RWPE2 (cell line): ENCODE data around the gene AHCY.
"Not testable (repeated sequence)": the region's sequence is repeated elsewhere in the genome, so short reads cannot be mapped to it uniquely, and the experiment has no call there.

ENCODE experiments used
- ATAC-seq: fragments of 200-7000 bp; cut with Tn5 transposase; 3 replicates; pipeline ENCODE4 v1.9.1; 2021; ENCODE audit warnings: low read depth
- DNase-seq: peaks from one replicate; pipeline ENCODE4 v3.0.0-alpha.2; 2020; ENCODE audit warnings: low spot score
- H3K27ac ChIP-seq: fragments of 450-650 bp; 2 replicates; pipeline ENCODE4 v1.5.1; 2017; ENCODE audit warnings: mild to moderate bottlenecking; ENCODE audit not compliant: poor library complexity, severe bottlenecking
- H3K27me3 ChIP-seq: fragments of 250-450 bp; sonication (Bioruptor Pico); 2 replicates; pipeline ENCODE4 v1.5.1; 2021; ENCODE audit warnings: mild to moderate bottlenecking, moderate library complexity; ENCODE audit not compliant: insufficient read depth, poor library complexity, severe bottlenecking
- H3K36me3 ChIP-seq: fragments of 250-450 bp; sonication (Bioruptor Pico); 2 replicates; pipeline ENCODE4 v1.5.1; 2020; ENCODE audit warnings: low read depth, mild to moderate bottlenecking, moderate library complexity
- H3K4me1 ChIP-seq: fragments of 250-450 bp; sonication (Bioruptor Pico); 2 replicates; pipeline ENCODE4 v1.5.1; 2021; ENCODE audit warnings: mild to moderate bottlenecking, moderate library complexity; ENCODE audit not compliant: insufficient read depth, poor library complexity, severe bottlenecking
- H3K4me3 ChIP-seq: fragments of 250-450 bp; sonication (Bioruptor Pico); 2 replicates; pipeline ENCODE4 v1.5.1; 2021; ENCODE audit warnings: mild to moderate bottlenecking, moderate library complexity; ENCODE audit not compliant: severe bottlenecking
- H3K9me3 ChIP-seq: fragments of 250-450 bp; sonication (Bioruptor Pico); 2 replicates; pipeline ENCODE4 v1.5.1; 2021; ENCODE audit warnings: mild to moderate bottlenecking, moderate library complexity; ENCODE audit not compliant: severe bottlenecking
- TF ChIP-seq, protein P1 (sequence below): fragments of 450-650 bp; IDR thresholded peaks from one replicate; pipeline ENCODE4 v1.5.1; 2017; ENCODE audit warnings: mild to moderate bottlenecking, moderate library complexity; ENCODE audit not compliant: poor library complexity, severe bottlenecking

Gene AHCY

GRCh38 chr20:34302723-34303533 is at the start of gene AHCY:
Gene AHCY (minus strand): TSS chr20:34303355. CDS start chr20:34303270, 85 bp downstream.
- peak; percentile 91 for ATAC-seq
- DNase-seq, result peak; percentile 100
- Histone ChIP-seq H3K36me3 (peaks cover 38% of the 10 kb centered on the region), H3K9me3 (no peaks in the 10 kb centered on the region), H3K27ac (peak within 1 kb of the TSS; percentile 70), H3K4me3 (peak within 1 kb of the TSS; percentile 69), H3K4me1 (peaks cover 26% of the 10 kb centered on the region), H3K27me3 (no peaks in the 10 kb centered on the region)
- TF ChIP-seq, protein P1, sequence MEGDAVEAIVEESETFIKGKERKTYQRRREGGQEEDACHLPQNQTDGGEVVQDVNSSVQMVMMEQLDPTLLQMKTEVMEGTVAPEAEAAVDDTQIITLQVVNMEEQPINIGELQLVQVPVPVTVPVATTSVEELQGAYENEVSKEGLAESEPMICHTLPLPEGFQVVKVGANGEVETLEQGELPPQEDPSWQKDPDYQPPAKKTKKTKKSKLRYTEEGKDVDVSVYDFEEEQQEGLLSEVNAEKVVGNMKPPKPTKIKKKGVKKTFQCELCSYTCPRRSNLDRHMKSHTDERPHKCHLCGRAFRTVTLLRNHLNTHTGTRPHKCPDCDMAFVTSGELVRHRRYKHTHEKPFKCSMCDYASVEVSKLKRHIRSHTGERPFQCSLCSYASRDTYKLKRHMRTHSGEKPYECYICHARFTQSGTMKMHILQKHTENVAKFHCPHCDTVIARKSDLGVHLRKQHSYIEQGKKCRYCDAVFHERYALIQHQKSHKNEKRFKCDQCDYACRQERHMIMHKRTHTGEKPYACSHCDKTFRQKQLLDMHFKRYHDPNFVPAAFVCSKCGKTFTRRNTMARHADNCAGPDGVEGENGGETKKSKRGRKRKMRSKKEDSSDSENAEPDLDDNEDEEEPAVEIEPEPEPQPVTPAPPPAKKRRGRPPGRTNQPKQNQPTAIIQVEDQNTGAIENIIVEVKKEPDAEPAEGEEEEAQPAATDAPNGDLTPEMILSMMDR, result peak; percentile 8

- peaks cover 12% of the 10 kb centered on the region for H3K4me1 ChIP-seq
- H3K36me3 ChIP-seq, result no peaks in the 10 kb centered on the region
- TF ChIP-seq, protein P1, result no peak
- no peaks in the 10 kb centered on the region for H3K27me3 ChIP-seq
- ATAC-seq (no peak; the same call in 2 of the 3 replicates), DNase-seq (no peak)
- H3K4me3 ChIP-seq, result no peak overlapping the region
- no peaks in the 10 kb centered on the region for H3K9me3 ChIP-seq
- H3K27ac ChIP-seq, result peak overlapping the region; percentile 6
Observed at GRCh38 chr20:34350095-34350494, 46.9 kb upstream of the AHCY start.

- Histone ChIP-seq H3K9me3 (no peaks in the 10 kb centered on the region), H3K27me3 (no peaks in the 10 kb centered on the region), H3K4me3 (no peak overlapping the region), H3K27ac (no peak overlapping the region), H3K4me1 (peaks cover 12% of the 10 kb centered on the region), H3K36me3 (no peaks in the 10 kb centered on the region)
- DNase-seq, result no peak
- TF ChIP-seq, protein P1, result no peak
- no peak for ATAC-seq
Observed at GRCh38 chr20:34347571-34347970, 44.4 kb upstream of the AHCY start.

DNA sequence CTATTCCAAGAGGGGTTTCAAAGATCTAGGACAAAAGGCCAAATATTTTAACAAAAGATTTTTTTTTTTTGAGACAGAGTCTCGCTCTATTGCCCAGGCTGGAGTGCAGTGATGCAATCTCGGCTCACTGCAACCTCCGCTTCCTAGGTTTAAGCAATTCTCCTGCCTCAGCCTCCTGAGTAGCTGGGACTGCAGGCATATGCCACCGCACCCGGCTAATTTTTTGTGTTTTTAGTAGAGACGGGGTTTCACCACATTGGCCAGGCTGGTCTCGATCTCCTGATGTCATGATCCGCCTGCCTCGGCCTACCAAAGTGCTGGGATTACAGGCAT is 43.3 kb upstream of the AHCY start:
- H3K27ac ChIP-seq, H3K27me3 ChIP-seq, H3K4me3 ChIP-seq, ATAC-seq, H3K9me3 ChIP-seq, H3K36me3 ChIP-seq, DNase-seq: not testable (repeated sequence)
- peaks cover 12% of the 10 kb centered on the region for H3K4me1 ChIP-seq

DNA sequence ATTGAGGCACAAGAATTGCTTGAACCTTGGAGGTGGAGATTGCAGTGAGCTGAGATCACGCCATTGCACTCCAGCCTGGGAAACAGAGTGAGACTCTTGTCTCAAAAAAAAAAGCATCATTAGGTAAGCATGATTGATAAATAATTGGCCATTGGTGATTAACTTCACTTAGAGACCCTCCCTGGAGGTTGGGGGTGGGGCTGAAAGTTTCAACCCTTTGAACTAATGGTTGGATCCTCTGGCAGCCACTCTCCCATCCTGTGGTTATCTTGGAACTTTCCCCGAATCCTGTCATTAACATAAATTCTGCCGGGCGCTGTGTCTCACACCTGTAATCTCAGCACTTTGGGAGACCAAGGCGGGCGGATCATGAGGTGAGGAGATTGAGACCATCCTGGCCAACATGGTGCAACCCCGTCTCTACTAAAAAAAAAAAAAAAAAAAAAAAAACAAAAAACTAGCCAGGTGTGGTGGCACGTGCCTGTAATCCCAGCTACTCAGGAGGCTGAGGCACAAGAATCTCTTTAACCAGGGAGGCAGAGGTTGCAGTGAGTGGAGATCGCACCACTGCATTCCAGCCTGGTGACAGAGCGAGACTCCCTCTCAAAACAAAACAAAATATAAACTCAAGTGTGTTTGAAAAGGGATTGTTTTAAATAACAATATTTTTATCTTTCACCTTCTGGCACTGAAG is 42.8 kb upstream of the AHCY start:
- H3K4me1 ChIP-seq, result peaks cover 17% of the 10 kb centered on the region
- not testable (repeated sequence) for DNase-seq, H3K27me3 ChIP-seq, H3K36me3 ChIP-seq, H3K9me3 ChIP-seq, H3K4me3 ChIP-seq, ATAC-seq, H3K27ac ChIP-seq
